SK-N-SH (cell line): ENCODE measurements around the gene A1BG. TPM values are rescaled to one million over a fixed set of nuclear protein-coding genes. Genes with fewer than 3 reads are reported as not detected.

Source experiments
- CTCF ChIA-PET: fragments of 300-600, 350-600 bp; formaldehyde crosslinking; extraction: SDS; loops from one replicate; lab custom pipeline; 2021; lab: Yijun Ruan, JAX
- POLR2A ChIA-PET: fragments of 350-600 bp; sonication (Branson Sonifier 250); formaldehyde crosslinking; extraction: SDS; loops from one replicate; lab custom pipeline; 2020; ENCODE audit warnings: antibody characterized with exemption, inconsistent platforms; lab: Yijun Ruan, JAX
- DNase-seq: peaks from one replicate; pipeline ENCODE4 v3.0.0; 2012
- H2AFZ ChIP-seq: fragments of 200-600 bp; sonication (generic); 2 replicates; pipeline ENCODE4 v1.8.1; 2016; ENCODE audit warnings: antibody characterized with exemption, mild to moderate bottlenecking, low read depth
- H3F3A ChIP-seq: fragments of 200-600 bp; sonication (generic); replicated peaks from 2 replicates; pipeline ENCODE3; 2016; ENCODE audit warnings: antibody characterized with exemption, mild to moderate bottlenecking; ENCODE audit not compliant: insufficient read depth
- H3K27ac ChIP-seq, 2 experiments: fragments of 200-500 bp in 1 of 2; fragments of 200-600 bp in 1 of 2; sonication (Bioruptor generic) in 1 of 2; sonication (generic), shearing (Covaris generic) in 1 of 2; 2 replicates each; pipeline versions ENCODE4 v1.5.1 to v1.6.1; 2014 to 2016; ENCODE audit warnings: low read depth in 2 of 2, inconsistent platforms in 1 of 2, low read length in 1 of 2, mild to moderate bottlenecking in 1 of 2, mixed read lengths in 1 of 2
- H3K27me3 ChIP-seq: fragments of 200-600 bp; sonication (generic), shearing (Covaris generic); 2 replicates; pipeline ENCODE4 v1.6.1; 2016; ENCODE audit warnings: mixed run types; ENCODE audit not compliant: insufficient read depth
- H3K36me3 ChIP-seq, 2 experiments: fragments of 200-500 bp in 1 of 2; fragments of 200-600 bp in 1 of 2; sonication (Bioruptor generic) in 1 of 2; sonication (generic) in 1 of 2; replicated peaks in 1 of 2; 2 replicates each; pipeline versions ENCODE3 to v1.5.1; 2014 to 2016; ENCODE audit warnings: low read length in 1 of 2, mild to moderate bottlenecking in 1 of 2; ENCODE audit not compliant: insufficient read depth in 2 of 2, control insufficient read depth in 1 of 2
- H3K4me1 ChIP-seq, 2 experiments: fragments of 200-500 bp in 1 of 2; fragments of 200-600 bp in 1 of 2; sonication (Bioruptor generic) in 1 of 2; sonication (generic), shearing (Covaris generic) in 1 of 2; 2 replicates each; pipeline versions ENCODE4 v1.5.1 to v1.6.1; 2014 to 2016; ENCODE audit warnings: low read depth in 1 of 2, low read length in 1 of 2, mixed run types in 1 of 2; ENCODE audit not compliant: insufficient read depth in 2 of 2, control insufficient read depth in 1 of 2
- H3K4me2 ChIP-seq: fragments of 200-600 bp; sonication (generic), shearing (Covaris generic); 2 replicates; pipeline ENCODE4 v1.6.1; 2017; ENCODE audit warnings: mixed run types
- H3K4me3 ChIP-seq, 2 experiments: fragments of 200-500 bp in 1 of 2; fragments of 200-600 bp in 1 of 2; sonication (Bioruptor generic) in 1 of 2; sonication (generic), shearing (Covaris generic) in 1 of 2; 2 replicates each; pipeline versions ENCODE4 v1.5.1 to v1.8.1; 2014 to 2016; ENCODE audit warnings: low read depth in 2 of 2, inconsistent platforms in 1 of 2, low read length in 1 of 2, mild to moderate bottlenecking in 1 of 2, mixed read lengths in 1 of 2, moderate library complexity in 1 of 2
- H3K79me2 ChIP-seq: fragments of 200-600 bp; sonication (generic); 2 replicates; pipeline ENCODE4 v1.8.1; 2017; ENCODE audit warnings: mild to moderate bottlenecking; ENCODE audit not compliant: insufficient read depth
- H3K9ac ChIP-seq: fragments of 200-600 bp; sonication (generic); 2 replicates; pipeline ENCODE4 v1.6.1; 2017; ENCODE audit warnings: mixed run types
- H3K9me2 ChIP-seq: fragments of 200-600 bp; sonication (generic); 2 replicates; pipeline ENCODE4 v1.6.1; 2017; ENCODE audit warnings: mixed run types
- H3K9me3 ChIP-seq: fragments of 200-600 bp; sonication (generic); 2 replicates; pipeline ENCODE4 v1.6.1; 2017; ENCODE audit warnings: mixed run types, mild to moderate bottlenecking, moderate library complexity
- H4K20me1 ChIP-seq: fragments of 200-600 bp; sonication (generic); 2 replicates; pipeline ENCODE4 v1.6.1; 2017; ENCODE audit warnings: mild to moderate bottlenecking, mixed run types; ENCODE audit not compliant: insufficient read depth
- CHD2 ChIP-seq: fragments of 150-350 bp; IDR thresholded peaks from 2 replicates; pipeline ENCODE4 v1.6.1; 2018; ENCODE audit warnings: low read length; ENCODE audit not compliant: partially characterized antibody
- MXI1 ChIP-seq: IDR thresholded peaks from 2 replicates; pipeline ENCODE4 v1.6.1; 2012; ENCODE audit warnings: mild to moderate bottlenecking, low read depth, low read length, improper control_type of control experiment
- POLR2AphosphoS5 ChIP-seq: IDR thresholded peaks from 2 replicates; pipeline ENCODE4 v1.6.1; 2012; ENCODE audit warnings: low read depth, low read length
- SIN3A ChIP-seq: IDR thresholded peaks from 2 replicates; pipeline ENCODE4 v1.6.1; 2012; ENCODE audit warnings: low read depth, mild to moderate bottlenecking, low read length, moderate library complexity, borderline replicate concordance
- SMC3 ChIP-seq: IDR thresholded peaks from 2 replicates; pipeline ENCODE4 v1.6.1; 2012; ENCODE audit warnings: low read depth, low read length, improper control_type of control experiment
- WGBS: methylation state at CpG from one replicate; pipeline ENCODE4 v1.1.6; 2017; ENCODE audit warnings: low lambda C conversion rate; 5-methylcytosine and 5-hydroxymethylcytosine counted together
- polyA plus RNA-seq, 3 experiments: library from polyadenylated mRNA; depleted of rRNA; stranded (reverse); fragments of >200 nt; gene quantifications; 2 replicates each; pipeline ENCODE4 v1.2.3, GENCODE V29; 2012
- TF ChIP-seq, protein P1 (sequence below): IDR thresholded peaks from 2 replicates; pipeline ENCODE4 v1.4.0; 2012; ENCODE audit warnings: low read depth
- TF ChIP-seq, protein P2 (sequence below): fragments of 150-350 bp; IDR thresholded peaks from 2 replicates; pipeline ENCODE4 v1.6.1; 2016; ENCODE audit warnings: mild to moderate bottlenecking, low read depth, low read length
- TF ChIP-seq, protein P3 (sequence below): IDR thresholded peaks from 2 replicates; pipeline ENCODE4 v1.4.0; 2012; ENCODE audit warnings: low read depth, borderline replicate concordance

Gene A1BG
- polyA plus RNA-seq, 1 of the 3 experiments (the other 2 are of a cell fraction) = 62.6 TPM

DNA sequence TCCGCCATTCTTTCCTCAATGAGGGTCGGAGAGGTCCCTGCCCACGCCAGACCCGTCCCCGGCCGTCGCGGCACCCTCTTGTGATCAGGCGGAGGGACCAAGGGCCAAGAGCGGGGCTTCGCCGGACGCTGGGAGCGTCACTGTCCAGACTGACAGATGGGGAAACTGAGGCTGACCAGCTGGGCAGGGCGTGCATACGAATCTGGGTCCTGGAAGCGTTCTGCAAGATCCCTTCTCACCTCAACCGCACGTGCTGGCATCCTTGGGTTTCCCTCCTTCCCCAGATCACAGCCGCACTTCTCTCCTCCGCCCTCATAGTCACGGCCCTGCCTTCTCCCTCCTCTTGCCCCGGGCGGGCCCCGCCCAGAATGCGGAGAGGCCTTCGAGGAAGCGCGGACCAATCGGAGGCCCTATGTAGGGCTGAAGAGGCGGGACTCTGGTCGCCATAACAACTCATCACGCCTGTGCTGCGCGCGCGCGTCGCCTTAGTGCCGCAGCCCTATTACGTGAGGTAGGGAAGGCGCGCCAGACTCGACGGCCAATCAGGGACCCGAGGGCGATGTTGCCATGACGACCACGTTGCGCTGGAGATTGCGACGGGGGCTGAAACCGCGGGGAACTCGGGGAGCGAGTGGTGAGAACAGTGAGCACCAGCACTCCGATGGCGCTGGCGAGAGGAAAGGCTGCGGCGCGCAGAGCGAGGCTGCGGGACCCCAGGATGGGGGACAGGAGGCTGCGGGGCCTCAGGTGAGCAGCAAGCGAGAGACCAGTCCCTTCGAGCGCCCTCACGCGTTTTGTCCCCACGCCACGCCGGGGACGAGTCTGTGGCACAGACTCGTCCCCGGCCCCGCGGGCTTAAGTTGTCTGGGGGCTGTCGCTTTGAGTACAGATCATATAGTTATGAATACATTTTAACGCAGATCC is 47.9 kb upstream of the A1BG start (continued):
- TF ChIP-seq, protein P1, sequence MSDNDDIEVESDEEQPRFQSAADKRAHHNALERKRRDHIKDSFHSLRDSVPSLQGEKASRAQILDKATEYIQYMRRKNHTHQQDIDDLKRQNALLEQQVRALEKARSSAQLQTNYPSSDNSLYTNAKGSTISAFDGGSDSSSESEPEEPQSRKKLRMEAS = peak; percentile 73
- TF ChIP-seq, protein P2, sequence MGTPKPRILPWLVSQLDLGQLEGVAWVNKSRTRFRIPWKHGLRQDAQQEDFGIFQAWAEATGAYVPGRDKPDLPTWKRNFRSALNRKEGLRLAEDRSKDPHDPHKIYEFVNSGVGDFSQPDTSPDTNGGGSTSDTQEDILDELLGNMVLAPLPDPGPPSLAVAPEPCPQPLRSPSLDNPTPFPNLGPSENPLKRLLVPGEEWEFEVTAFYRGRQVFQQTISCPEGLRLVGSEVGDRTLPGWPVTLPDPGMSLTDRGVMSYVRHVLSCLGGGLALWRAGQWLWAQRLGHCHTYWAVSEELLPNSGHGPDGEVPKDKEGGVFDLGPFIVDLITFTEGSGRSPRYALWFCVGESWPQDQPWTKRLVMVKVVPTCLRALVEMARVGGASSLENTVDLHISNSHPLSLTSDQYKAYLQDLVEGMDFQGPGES = peak; percentile 36; the same call in 1 of the 2 replicates
- no peak; the same call in 1 of the 2 replicates for TF ChIP-seq SIN3A

DNA sequence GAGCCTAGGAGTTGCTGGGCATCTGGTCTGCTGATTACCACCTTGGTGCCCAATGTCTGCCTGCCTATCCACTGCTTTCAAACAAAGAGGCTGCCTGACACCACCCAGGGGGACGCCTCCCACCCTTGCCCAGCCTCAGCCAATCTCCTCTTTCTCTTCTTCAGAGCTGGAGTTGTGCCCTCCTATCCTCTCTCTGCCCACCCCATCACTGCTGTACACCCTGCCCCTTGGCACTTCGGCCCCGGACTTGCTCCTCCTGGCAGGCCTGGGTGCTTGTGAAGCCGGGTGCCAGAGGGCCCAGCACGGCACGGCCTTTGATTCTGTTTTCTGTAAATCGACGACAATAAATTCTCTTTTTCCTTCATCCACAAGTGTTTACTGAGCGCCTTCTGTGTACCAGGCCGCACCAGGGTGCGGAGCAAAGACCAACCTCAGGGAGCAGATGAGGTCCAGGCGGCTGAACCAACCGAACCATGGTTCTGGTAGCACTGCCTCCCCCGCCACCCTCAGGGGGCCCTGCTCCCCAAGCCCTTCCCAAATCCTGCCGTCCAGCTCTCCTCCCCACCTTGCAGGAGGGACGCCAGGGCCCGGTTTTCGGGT is 47.1 kb upstream of the A1BG start:
- Histone ChIP-seq H3K4me3 (peak overlapping the region; percentile 66 to 83), H3K9me2 (no peaks in the 10 kb centered on the region), H2AFZ (peak overlapping the region; percentile 77; the same call in 1 of the 2 replicates), H3K27ac (peak overlapping the region; percentile 43 to 87; a peak in 3 of 4 replicates), H3K4me1 (peaks cover 6 to 20% of the 10 kb centered on the region in 2 experiments; a peak in 2 of 4 replicates), H3K79me2 (peaks cover 17% of the 10 kb centered on the region), H3K27me3 (no peaks in the 10 kb centered on the region), H3K9me3 (no peaks in the 10 kb centered on the region), H3K36me3 (no peaks in the 10 kb centered on the region), H3K9ac (peak overlapping the region; percentile 70), H3F3A (peaks cover 22% of the 10 kb centered on the region), H4K20me1 (no peaks in the 10 kb centered on the region), H3K4me2 (peak overlapping the region; percentile 100)
- DNase-seq = peak; percentile 82
- ChIA-PET POLR2A (interaction anchor here (1.6 kb wide), 1 partner anchor 38 kb away, joined by 6 read pairs; the partner anchor contains the start of gene ZNF497), CTCF (interaction anchor here (2.2 kb wide), 1 partner anchor 119 kb away, joined by 7 read pairs; the partner anchor contains the start of gene ZBTB45)
- TF ChIP-seq CHD2 (no peak), POLR2AphosphoS5 (peak; percentile 41; the same call in 1 of the 2 replicates), MXI1 (0 out of 2 replicates have a peak, but pooled peaks have one; percentile 25), SMC3 (no peak)
- TF ChIP-seq, protein P3, sequence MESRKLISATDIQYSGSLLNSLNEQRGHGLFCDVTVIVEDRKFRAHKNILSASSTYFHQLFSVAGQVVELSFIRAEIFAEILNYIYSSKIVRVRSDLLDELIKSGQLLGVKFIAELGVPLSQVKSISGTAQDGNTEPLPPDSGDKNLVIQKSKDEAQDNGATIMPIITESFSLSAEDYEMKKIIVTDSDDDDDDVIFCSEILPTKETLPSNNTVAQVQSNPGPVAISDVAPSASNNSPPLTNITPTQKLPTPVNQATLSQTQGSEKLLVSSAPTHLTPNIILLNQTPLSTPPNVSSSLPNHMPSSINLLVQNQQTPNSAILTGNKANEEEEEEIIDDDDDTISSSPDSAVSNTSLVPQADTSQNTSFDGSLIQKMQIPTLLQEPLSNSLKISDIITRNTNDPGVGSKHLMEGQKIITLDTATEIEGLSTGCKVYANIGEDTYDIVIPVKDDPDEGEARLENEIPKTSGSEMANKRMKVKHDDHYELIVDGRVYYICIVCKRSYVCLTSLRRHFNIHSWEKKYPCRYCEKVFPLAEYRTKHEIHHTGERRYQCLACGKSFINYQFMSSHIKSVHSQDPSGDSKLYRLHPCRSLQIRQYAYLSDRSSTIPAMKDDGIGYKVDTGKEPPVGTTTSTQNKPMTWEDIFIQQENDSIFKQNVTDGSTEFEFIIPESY = no peak
- 40% methylated on average over 18 of the region's 18 CpGs for WGBS
